Measurements from ENCODE around the gene HJV.

Gene HJV

GRCh38 chr1:146021050-146021445, 487 bp downstream of the HJV start:
- no peak for DNase-seq (ENCODE audit: low spot score)

GRCh38 chr1:146020058-146021049, 1.2 kb downstream of the HJV start:
- DNase-seq (ENCODE audit: low spot score): no peak

- DNase-seq (ENCODE audit: low spot score): peak; percentile 61
Measured at GRCh38 chr1:146019231-146020057, 2.1 kb downstream of the HJV start.

GRCh38 chr1:146016891-146017290, 4.6 kb downstream of the HJV start:
- no peak for DNase-seq (ENCODE audit: low spot score)

- DNase-seq (ENCODE audit: low spot score): no peak
Measured at GRCh38 chr1:146013559-146013922, 8.0 kb downstream of the HJV start.

GRCh38 chr1:146012703-146013558, 8.6 kb downstream of the HJV start:
- no peak for DNase-seq (ENCODE audit: low spot score)

- no peak for DNase-seq (ENCODE audit: low spot score)
Measured at GRCh38 chr1:146010126-146010738, 11.3 kb downstream of the HJV start.

- no peak for DNase-seq (ENCODE audit: low spot score)
Measured at GRCh38 chr1:146007489-146008133, 13.9 kb downstream of the HJV start.

- DNase-seq (ENCODE audit: low spot score): no peak
Measured at GRCh38 chr1:146001709-146002108, 19.8 kb downstream of the HJV start.

GRCh38 chr1:145999321-146000024, 22.1 kb downstream of the HJV start:
- no peak for DNase-seq (ENCODE audit: low spot score)

- no peak for DNase-seq (ENCODE audit: low spot score)
Measured at GRCh38 chr1:145997718-145998023, 23.9 kb downstream of the HJV start.

GRCh38 chr1:145997016-145997717, 24.4 kb downstream of the HJV start:
- DNase-seq (ENCODE audit: low spot score): no peak

- peak; percentile 97 for DNase-seq (ENCODE audit: low spot score)
Measured at GRCh38 chr1:145996433-145997015, 25.0 kb downstream of the HJV start, which contains the start of gene TXNIP. Gene TXNIP (minus strand): TSS chr1:145996579. CDS start chr1:145996266, 313 bp downstream.

- no peak for DNase-seq (ENCODE audit: low spot score)
Measured at GRCh38 chr1:145995964-145996432, 25.5 kb downstream of the HJV start.

- DNase-seq (ENCODE audit: low spot score): no peak
Measured at GRCh38 chr1:145995148-145995881, 26.2 kb downstream of the HJV start.

GRCh38 chr1:145994391-145995120, 27.0 kb downstream of the HJV start:
- DNase-seq (ENCODE audit: low spot score): no peak

- DNase-seq (ENCODE audit: low spot score): no peak
Measured at GRCh38 chr1:145993618-145994390, 27.7 kb downstream of the HJV start.
